ENCODE results near the gene PRAF2.

Gene PRAF2

GRCh38 chrX:49102190-49102589, 28.4 kb upstream of the PRAF2 start:
- H3K27me3 ChIP-seq (ENCODE audit: control insufficient read depth, insufficient read depth, low read length): no peaks in the 10 kb centered on the region
- H3K4me3 ChIP-seq (ENCODE audit: low read depth, low read length): peak overlapping the region; percentile 90
- no peaks in the 10 kb centered on the region for H3K9me3 ChIP-seq (ENCODE audit: control insufficient read depth, insufficient read depth, low read length)
- no peak overlapping the region for H3K9ac ChIP-seq (ENCODE audit: low read depth, low read length)
- H3K4me1 ChIP-seq (ENCODE audit: control insufficient read depth, insufficient read depth, low read length): no peaks in the 10 kb centered on the region
- H3K36me3 ChIP-seq (ENCODE audit: control insufficient read depth, insufficient read depth, low read length): no peaks in the 10 kb centered on the region

GRCh38 chrX:49101629-49101984, 27.8 kb upstream of the PRAF2 start:
- Histone ChIP-seq H3K27me3 (ENCODE audit: control insufficient read depth, insufficient read depth, low read length) (no peaks in the 10 kb centered on the region), H3K9me3 (ENCODE audit: control insufficient read depth, insufficient read depth, low read length) (no peaks in the 10 kb centered on the region), H3K4me3 (ENCODE audit: low read depth, low read length) (peak overlapping the region; percentile 90), H3K36me3 (ENCODE audit: control insufficient read depth, insufficient read depth, low read length) (no peaks in the 10 kb centered on the region), H3K9ac (ENCODE audit: low read depth, low read length) (peak overlapping the region; percentile 47), H3K4me1 (ENCODE audit: control insufficient read depth, insufficient read depth, low read length) (no peaks in the 10 kb centered on the region)

GRCh38 chrX:49100704-49101628, 27.2 kb upstream of the PRAF2 start:
- no peaks in the 10 kb centered on the region for H3K4me1 ChIP-seq (ENCODE audit: control insufficient read depth, insufficient read depth, low read length)
- H3K9me3 ChIP-seq (ENCODE audit: control insufficient read depth, insufficient read depth, low read length): no peaks in the 10 kb centered on the region
- peak overlapping the region; percentile 54 for H3K9ac ChIP-seq (ENCODE audit: low read depth, low read length)
- no peaks in the 10 kb centered on the region for H3K27me3 ChIP-seq (ENCODE audit: control insufficient read depth, insufficient read depth, low read length)
- no peaks in the 10 kb centered on the region for H3K36me3 ChIP-seq (ENCODE audit: control insufficient read depth, insufficient read depth, low read length)
- H3K4me3 ChIP-seq (ENCODE audit: low read depth, low read length): peak overlapping the region; percentile 90

- Histone ChIP-seq H3K9ac (ENCODE audit: low read depth, low read length) (no peak overlapping the region), H3K4me3 (ENCODE audit: low read depth, low read length) (no peak overlapping the region), H3K9me3 (ENCODE audit: control insufficient read depth, insufficient read depth, low read length) (no peaks in the 10 kb centered on the region), H3K4me1 (ENCODE audit: control insufficient read depth, insufficient read depth, low read length) (no peaks in the 10 kb centered on the region), H3K27me3 (ENCODE audit: control insufficient read depth, insufficient read depth, low read length) (no peaks in the 10 kb centered on the region), H3K36me3 (ENCODE audit: control insufficient read depth, insufficient read depth, low read length) (no peaks in the 10 kb centered on the region)
Measured at GRCh38 chrX:49096419-49096818, 22.6 kb upstream of the PRAF2 start.

- Histone ChIP-seq H3K36me3 (ENCODE audit: control insufficient read depth, insufficient read depth, low read length) (no peaks in the 10 kb centered on the region), H3K4me1 (ENCODE audit: control insufficient read depth, insufficient read depth, low read length) (no peaks in the 10 kb centered on the region), H3K9ac (ENCODE audit: low read depth, low read length) (no peak overlapping the region)
Measured at GRCh38 chrX:49089553-49089952, 15.8 kb upstream of the PRAF2 start.

GRCh38 chrX:49082271-49082871, 8.6 kb upstream of the PRAF2 start:
- Histone ChIP-seq H3K27me3 (ENCODE audit: control insufficient read depth, insufficient read depth, low read length) (no peaks in the 10 kb centered on the region), H3K4me3 (ENCODE audit: low read depth, low read length) (no peak overlapping the region), H3K4me1 (ENCODE audit: control insufficient read depth, insufficient read depth, low read length) (no peaks in the 10 kb centered on the region), H3K9me3 (ENCODE audit: control insufficient read depth, insufficient read depth, low read length) (no peaks in the 10 kb centered on the region), H3K36me3 (ENCODE audit: control insufficient read depth, insufficient read depth, low read length) (no peaks in the 10 kb centered on the region), H3K9ac (ENCODE audit: low read depth, low read length) (no peak overlapping the region)

More at GRCh38 chrX:49089553-49089952, 15.8 kb upstream of the PRAF2 start:
- no peaks in the 10 kb centered on the region for H3K9me3 ChIP-seq (ENCODE audit: control insufficient read depth, insufficient read depth, low read length)
- no peak overlapping the region for H3K4me3 ChIP-seq (ENCODE audit: low read depth, low read length)
- no peaks in the 10 kb centered on the region for H3K27me3 ChIP-seq (ENCODE audit: control insufficient read depth, insufficient read depth, low read length)

GRCh38 chrX:49079489-49080428, 6.0 kb upstream of the PRAF2 start, which contains the start of gene WDR45:
WDR45 (minus strand) TSS chrX:49079887; CDS start chrX:49078095, 1,792 bp downstream.
- peak within 1 kb of the TSS; percentile 65 for H3K9ac ChIP-seq (ENCODE audit: low read depth, low read length)
- H3K4me1 ChIP-seq (ENCODE audit: control insufficient read depth, insufficient read depth, low read length): no peaks in the 10 kb centered on the region
- H3K9me3 ChIP-seq (ENCODE audit: control insufficient read depth, insufficient read depth, low read length): no peaks in the 10 kb centered on the region
- H3K4me3 ChIP-seq (ENCODE audit: low read depth, low read length): peak within 1 kb of the TSS; percentile 77
- no peaks in the 10 kb centered on the region for H3K36me3 ChIP-seq (ENCODE audit: control insufficient read depth, insufficient read depth, low read length)
- H3K27me3 ChIP-seq (ENCODE audit: control insufficient read depth, insufficient read depth, low read length): no peaks in the 10 kb centered on the region

GRCh38 chrX:49077941-49078340, 4.1 kb upstream of the PRAF2 start:
- Histone ChIP-seq H3K4me3 (ENCODE audit: low read depth, low read length) (no peak overlapping the region), H3K27me3 (ENCODE audit: control insufficient read depth, insufficient read depth, low read length) (no peaks in the 10 kb centered on the region), H3K36me3 (ENCODE audit: control insufficient read depth, insufficient read depth, low read length) (no peaks in the 10 kb centered on the region), H3K9ac (ENCODE audit: low read depth, low read length) (no peak overlapping the region), H3K9me3 (ENCODE audit: control insufficient read depth, insufficient read depth, low read length) (no peaks in the 10 kb centered on the region), H3K4me1 (ENCODE audit: control insufficient read depth, insufficient read depth, low read length) (no peaks in the 10 kb centered on the region)

GRCh38 chrX:49075347-49075746, 1.5 kb upstream of the PRAF2 start:
- Histone ChIP-seq H3K4me3 (ENCODE audit: low read depth, low read length) (no peak overlapping the region), H3K36me3 (ENCODE audit: control insufficient read depth, insufficient read depth, low read length) (peaks cover 3% of the 10 kb centered on the region), H3K9me3 (ENCODE audit: control insufficient read depth, insufficient read depth, low read length) (no peaks in the 10 kb centered on the region), H3K9ac (ENCODE audit: low read depth, low read length) (no peak overlapping the region), H3K27me3 (ENCODE audit: control insufficient read depth, insufficient read depth, low read length) (no peaks in the 10 kb centered on the region), H3K4me1 (ENCODE audit: control insufficient read depth, insufficient read depth, low read length) (no peaks in the 10 kb centered on the region)

- H3K27me3 ChIP-seq (ENCODE audit: control insufficient read depth, insufficient read depth, low read length): no peaks in the 10 kb centered on the region
- H3K4me1 ChIP-seq (ENCODE audit: control insufficient read depth, insufficient read depth, low read length): no peaks in the 10 kb centered on the region
- no peak overlapping the region for H3K9ac ChIP-seq (ENCODE audit: low read depth, low read length)
- no peaks in the 10 kb centered on the region for H3K9me3 ChIP-seq (ENCODE audit: control insufficient read depth, insufficient read depth, low read length)
- peaks cover 3% of the 10 kb centered on the region for H3K36me3 ChIP-seq (ENCODE audit: control insufficient read depth, insufficient read depth, low read length)
- peak overlapping the region; percentile 73 for H3K4me3 ChIP-seq (ENCODE audit: low read depth, low read length)
Measured at GRCh38 chrX:49072712-49073095, 1.1 kb downstream of the PRAF2 start.

GRCh38 chrX:49071877-49072711, 1.7 kb downstream of the PRAF2 start:
- Histone ChIP-seq H3K9me3 (ENCODE audit: control insufficient read depth, insufficient read depth, low read length) (no peaks in the 10 kb centered on the region), H3K4me1 (ENCODE audit: control insufficient read depth, insufficient read depth, low read length) (no peaks in the 10 kb centered on the region), H3K4me3 (ENCODE audit: low read depth, low read length) (peak overlapping the region; percentile 73), H3K9ac (ENCODE audit: low read depth, low read length) (no peak overlapping the region), H3K27me3 (ENCODE audit: control insufficient read depth, insufficient read depth, low read length) (no peaks in the 10 kb centered on the region), H3K36me3 (ENCODE audit: control insufficient read depth, insufficient read depth, low read length) (peaks cover 3% of the 10 kb centered on the region)
